Activated CD4-positive, alpha-beta T cell treated with anti-CD3 and anti-CD28 coated beads for 48 hours (primary cell): ENCODE measurements around the gene HBB.

Source experiments
- DNase-seq: peaks from one replicate; pipeline ENCODE4 v3.0.0-alpha.2; 2020

Gene HBB

DNA sequence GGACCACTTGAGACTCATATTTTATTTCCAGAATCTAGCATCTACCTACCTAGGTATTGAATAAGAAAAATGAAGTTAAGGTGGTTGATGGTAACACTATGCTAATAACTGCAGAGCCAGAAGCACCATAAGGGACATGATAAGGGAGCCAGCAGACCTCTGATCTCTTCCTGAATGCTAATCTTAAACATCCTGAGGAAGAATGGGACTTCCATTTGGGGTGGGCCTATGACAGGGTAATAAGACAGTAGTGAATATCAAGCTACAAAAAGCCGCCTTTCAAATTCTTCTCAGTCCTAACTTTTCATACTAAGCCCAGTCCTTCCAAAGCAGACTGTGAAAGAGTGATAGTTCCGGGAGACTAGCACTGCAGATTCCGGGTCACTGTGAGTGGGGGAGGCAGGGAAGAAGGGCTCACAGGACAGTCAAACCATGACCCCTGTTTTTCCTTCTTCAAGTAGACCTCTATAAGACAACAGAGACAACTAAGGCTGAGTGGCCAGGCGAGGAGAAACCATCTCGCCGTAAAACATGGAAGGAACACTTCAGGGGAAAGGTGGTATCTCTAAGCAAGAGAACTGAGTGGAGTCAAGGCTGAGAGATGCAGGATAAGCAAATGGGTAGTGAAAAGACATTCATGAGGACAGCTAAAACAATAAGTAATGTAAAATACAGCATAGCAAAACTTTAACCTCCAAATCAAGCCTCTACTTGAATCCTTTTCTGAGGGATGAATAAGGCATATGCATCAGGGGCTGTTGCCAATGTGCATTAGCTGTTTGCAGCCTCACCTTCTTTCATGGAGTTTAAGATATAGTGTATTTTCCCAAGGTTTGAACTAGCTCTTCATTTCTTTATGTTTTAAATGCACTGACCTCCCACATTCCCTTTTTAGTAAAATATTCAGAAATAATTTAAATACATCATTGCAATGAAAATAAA lies 2.1 kb downstream of the HBB start:
- no peak for DNase-seq

DNA sequence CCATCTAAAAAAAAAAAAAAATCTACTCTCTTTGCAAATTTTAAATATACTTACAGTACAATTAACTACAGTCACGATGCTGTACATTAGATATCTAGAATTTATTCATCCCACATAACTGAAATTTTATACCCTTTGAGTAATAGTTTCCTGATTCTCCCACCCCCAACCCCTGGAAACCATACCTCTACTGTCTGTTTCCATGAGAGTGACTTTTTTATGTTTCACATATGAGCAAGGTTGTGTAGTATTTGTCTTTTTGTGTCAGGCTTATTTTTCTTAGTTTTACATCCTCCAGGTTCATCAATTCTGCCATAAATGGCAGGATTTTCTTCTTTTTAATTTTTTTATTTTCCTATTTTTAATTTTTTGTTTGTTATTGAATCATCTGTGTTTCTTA lies 3.2 kb downstream of the HBB start:
- DNase-seq, result no peak

GRCh38 chr11:5223146-5223545 lies 3.7 kb downstream of the HBB start:
- no peak for DNase-seq

DNA sequence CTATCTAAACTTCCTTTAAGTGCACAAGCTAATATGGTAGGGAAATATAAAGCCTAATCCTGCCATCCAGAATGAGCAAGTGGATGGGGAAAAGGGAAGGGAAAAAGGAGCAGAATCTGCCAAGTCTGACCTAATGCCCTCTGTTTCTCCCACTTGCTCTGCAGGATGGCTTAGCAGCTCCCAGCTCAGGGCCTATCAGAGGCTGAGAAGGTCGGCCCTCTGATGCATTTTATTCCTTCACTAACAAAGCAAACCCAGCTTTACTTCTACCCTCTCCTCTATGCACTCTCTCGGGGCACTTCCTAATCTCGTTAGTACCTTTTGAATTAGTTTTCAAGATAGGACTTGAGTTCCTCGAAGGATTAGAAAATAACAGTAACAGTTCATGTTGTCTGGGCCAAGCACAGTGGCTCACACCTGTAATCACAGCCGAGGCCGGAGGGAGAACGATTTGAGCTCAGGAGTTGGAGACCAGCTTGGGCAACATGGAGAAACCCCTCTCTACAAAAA lies 16.4 kb downstream of the HBB start:
- no peak for DNase-seq

GRCh38 chr11:5204787-5205186 lies 22.1 kb downstream of the HBB start:
- DNase-seq, result no peak

DNA sequence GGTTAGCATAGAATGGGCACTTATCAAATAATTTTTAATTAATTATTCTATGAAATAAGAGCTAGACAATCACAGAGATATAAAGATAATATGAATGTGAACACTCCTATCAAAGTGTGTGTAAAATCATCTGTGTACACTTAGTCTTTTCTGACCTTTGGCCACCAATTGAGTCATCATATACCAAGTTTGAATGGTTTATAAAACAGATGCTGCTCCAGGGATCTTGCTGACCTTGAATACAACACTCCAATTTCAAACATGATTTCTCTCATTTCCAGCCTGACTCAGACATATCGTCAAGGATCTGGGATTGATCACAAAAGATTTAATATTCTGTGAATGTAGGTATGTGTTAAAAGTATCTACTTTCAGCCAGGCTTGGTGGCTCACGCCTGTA lies 23.5 kb downstream of the HBB start:
- no peak for DNase-seq

GRCh38 chr11:5200582-5200981 lies 26.3 kb downstream of the HBB start, which contains the start of gene OR51V1:
Gene OR51V1 (minus strand): TSS chr11:5200682. CDS start chr11:5200682, 0 bp downstream.
- DNase-seq, result no peak

DNA sequence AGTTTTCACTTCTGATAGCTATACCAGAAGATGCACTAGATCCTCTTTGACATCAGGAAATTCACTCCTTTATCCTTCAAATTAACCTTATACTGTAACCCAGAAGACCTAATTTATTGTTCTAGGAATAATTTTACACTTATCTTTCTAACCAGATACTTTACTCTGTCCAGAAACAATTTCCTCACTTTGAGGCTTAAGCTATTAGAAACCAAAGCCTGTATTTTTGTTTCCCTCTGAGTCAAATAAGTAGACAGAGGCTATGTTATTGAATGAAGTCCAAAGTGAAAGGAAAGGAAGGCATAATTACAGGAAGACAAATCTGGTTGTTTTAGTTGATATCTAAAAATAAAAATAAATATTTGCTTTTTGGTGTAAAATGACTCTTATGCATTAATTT lies 28.6 kb downstream of the HBB start:
- no peak for DNase-seq

DNA sequence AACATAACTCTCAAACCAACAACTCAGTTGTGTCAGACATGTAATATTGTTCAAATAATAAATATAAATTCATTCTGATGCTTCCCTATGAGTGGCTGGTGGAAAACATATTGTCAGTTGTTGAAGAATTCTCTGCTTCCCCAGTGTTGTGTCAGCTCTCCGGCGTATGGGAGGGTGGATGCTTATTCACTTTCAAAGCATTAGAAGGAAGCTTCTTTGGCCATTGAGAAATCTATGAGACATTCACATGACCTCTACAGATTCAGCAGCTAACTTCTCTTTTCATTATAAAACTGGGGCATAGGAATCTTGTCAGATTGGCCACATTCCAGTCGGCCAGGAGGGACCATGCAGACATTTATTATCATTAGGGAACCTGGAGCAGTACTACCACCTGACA lies 29.3 kb downstream of the HBB start:
- no peak for DNase-seq

GRCh38 chr11:5196731-5197130 lies 30.1 kb downstream of the HBB start:
- DNase-seq, result no peak

GRCh38 chr11:5196067-5196466 lies 30.8 kb downstream of the HBB start:
- no peak for DNase-seq

DNA sequence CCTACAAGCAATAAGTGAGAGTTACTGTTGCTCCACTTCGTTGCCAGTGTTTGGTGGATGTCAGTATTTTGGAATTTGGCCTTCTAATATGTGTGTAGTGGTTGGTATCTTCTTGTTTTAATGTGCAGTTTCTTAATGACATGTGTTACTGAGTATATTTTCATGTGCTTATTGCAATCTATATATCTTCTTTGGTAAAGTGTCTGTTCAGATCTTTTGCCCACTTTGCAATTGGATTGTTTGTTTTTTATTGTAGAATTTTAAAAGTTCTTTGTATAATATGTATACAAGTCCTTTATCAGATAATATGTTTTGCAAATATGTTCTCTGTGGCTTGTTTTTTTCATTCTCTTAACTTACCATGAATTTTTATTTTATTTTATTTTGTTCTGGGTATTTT lies 34.1 kb downstream of the HBB start:
- DNase-seq, result no peak

DNA sequence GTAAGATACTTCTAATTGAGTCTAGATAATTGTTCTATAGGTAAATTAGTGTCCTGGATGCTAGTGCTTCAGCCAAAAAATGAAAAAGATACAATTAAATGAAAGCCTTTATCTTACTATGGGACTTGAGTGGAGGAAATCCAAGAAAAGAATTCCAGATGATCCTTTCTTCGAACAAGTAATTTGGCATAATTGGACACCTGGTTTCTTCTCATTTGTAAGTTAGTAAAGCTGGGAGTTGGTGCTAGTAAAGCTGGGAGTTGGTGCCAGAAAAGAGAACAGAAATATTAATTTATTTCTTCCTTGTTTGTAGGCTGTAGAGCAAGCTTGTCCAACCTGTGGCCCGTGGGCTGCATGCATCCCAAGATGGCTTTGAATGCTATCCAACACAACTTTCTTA lies 38.7 kb downstream of the HBB start:
- DNase-seq, result no peak

DNA sequence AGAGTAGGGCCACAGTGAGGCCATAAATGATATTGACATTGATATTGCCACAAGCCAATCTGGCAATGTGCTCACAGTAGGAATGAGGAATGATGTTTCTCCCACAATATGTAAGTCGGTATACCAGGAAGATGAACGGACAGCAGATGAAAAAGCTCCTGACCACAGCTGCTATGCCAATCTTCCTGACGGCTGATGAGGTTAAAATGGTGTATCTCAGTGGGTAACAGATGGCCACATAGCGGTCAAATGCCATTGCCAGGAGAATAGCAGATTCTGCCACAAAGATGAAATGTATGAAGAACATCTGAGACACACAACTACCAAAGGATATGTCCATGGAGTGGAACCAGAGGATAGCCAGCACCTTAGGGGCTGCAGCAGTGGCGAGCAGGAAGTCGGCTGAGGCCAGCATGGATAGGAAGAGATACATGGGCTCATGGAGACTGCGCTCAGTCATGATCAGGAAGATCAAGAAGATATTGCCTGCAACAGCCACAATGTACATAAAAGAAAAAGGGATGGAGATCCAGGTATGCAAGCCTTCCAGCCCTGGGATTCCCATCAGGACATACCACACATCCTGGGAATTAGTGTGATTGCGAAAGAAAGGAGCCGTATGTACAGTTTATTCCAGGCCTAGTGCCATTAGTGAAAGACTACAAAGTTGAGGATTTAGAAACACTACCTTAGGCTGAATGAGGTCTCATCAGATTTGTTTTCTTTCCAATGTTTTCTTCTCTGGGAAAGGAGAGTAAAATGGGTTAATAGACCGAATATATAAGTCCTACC lies 48.6 kb downstream of the HBB start:
- no peak for DNase-seq
